GM21360 (cell line): ENCODE measurements around the gene SNX17.
"Not testable (repeated sequence)": the region's sequence is repeated elsewhere in the genome, so short reads cannot be mapped to it uniquely, and the experiment has no call there.

ENCODE experiments used
- ATAC-seq: cut with Tn5 transposase; IDR thresholded peaks from one replicate; pipeline ENCODE4 v1.9.1; 2021; ENCODE audit warnings: mild to moderate bottlenecking, moderate library complexity; ENCODE audit not compliant: unreplicated experiment

The SNX17 gene

GRCh38 chr2:27390822-27391679, 20.6 kb downstream of the SNX17 start:
- no peak for ATAC-seq

DNA sequence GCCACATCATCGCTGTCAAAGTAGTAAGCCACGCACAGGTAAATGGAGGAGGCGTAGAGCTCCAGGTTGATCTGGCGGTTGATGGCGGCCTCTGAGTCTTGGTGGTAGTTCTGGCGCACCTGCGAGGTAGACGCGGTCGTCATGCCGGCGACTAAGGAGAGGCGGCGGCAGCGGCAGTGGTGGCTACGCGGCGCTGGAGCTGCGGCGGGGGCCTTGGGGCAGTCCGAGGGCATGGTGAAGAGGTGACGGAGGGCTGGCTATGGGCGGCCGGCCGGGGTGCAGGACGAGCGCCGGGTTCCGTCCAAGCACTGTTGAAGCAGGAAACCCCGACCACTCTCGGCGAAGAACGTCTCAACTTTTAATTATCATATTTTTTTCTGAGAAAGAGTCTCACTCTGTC, 22.8 kb downstream of the SNX17 start:
- ATAC-seq, result no peak

DNA sequence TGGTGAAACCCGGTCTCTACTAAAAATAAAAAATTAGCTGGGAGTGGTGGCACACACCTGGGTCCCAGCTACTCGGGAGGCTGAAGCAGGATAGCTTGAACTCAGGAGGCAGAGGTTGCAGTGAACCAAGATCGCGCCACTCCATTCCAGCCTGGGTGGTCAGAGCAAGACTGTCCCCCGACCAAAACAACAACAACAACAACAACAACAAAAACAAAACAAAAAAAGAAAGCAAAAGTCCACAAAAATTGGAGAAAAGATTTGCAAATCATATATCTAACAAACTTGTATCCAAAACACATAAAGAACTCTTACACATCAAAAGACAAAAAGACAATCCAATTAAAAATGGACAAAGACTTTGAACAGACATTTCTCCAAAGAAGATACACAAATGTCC, 28.5 kb downstream of the SNX17 start:
- ATAC-seq, result no peak

DNA sequence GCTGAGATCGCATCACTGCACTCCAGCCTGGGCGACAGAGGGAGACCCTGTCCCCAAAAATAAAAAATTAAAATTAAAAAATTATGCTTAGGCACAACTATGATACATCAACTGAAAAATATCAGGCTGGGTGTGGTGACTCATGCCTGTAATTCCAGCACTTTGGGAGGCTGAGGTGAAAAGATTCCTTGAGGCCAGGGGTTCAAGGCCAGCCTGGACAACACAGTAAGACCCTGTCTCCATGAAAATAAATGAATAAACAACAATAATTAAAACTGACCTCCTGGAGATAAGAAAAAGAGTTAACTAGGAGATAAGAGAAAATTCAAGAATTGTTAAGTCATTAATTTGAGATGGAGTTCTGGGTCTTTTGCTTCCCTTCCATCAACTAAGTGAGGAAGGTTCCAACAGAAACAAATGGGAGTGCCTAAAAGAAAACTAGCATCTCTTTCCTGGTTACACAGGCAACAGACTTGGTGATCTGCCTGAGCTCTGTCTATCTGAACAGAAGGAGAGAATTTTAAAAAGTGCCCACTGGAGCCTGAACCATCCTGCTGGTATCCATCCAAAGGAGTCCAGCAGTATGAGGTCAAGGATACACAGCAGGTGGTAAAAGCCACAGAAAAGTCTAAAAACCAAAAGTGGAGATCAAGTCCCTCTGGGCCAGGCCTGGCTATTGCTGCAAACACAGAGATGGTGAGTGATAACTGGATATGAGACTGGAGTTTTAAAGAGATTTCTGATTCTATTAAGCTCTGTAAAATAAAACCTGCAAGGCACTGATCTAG, 30.1 kb downstream of the SNX17 start:
- no peak for ATAC-seq

- no peak for ATAC-seq
These were observed 37.5 kb downstream of the SNX17 start for GRCh38 chr2:27407798-27408491.

DNA sequence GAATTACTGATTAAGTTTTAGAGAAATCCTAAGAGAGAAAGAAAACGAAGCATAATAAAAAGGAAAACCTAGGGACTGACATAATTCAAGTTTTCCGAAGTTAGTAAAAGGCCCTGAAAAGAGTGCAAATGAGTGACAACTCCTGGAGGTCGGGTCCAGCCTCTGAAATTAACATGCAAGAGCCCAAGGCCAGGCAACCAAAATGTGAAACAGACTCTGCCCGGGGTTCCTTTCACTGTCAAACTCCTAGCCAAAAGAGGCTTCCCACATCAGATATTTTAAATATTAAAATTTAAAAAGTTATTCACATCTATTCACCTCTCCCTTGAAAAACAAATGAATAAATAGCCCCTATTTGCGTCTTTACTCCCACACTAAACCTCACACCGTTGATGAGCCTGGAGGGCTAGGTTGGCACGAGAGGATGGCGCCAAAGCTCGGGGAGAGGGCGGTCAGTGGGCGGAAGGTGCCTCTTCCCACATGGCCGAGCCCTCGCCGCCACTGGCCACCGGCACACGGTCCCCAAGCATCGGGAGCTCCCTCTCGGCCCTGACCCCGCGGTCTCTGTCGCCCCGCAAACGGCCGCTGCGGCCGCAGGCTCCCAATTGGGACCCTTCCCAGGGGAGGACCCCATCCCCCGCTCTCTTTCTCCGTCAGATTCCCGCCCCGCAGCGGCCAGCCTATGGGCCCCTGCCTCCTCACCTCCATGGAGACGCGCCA, 38.3 kb downstream of the SNX17 start:
- peak; percentile 23 for ATAC-seq

- peak; percentile 90 for ATAC-seq
These were observed 39.1 kb downstream of the SNX17 start, which contains the start of gene PPM1G for GRCh38 chr2:27409321-27410073. Gene PPM1G (minus strand): TSS chr2:27409591. CDS start chr2:27409422, 169 bp downstream.

DNA sequence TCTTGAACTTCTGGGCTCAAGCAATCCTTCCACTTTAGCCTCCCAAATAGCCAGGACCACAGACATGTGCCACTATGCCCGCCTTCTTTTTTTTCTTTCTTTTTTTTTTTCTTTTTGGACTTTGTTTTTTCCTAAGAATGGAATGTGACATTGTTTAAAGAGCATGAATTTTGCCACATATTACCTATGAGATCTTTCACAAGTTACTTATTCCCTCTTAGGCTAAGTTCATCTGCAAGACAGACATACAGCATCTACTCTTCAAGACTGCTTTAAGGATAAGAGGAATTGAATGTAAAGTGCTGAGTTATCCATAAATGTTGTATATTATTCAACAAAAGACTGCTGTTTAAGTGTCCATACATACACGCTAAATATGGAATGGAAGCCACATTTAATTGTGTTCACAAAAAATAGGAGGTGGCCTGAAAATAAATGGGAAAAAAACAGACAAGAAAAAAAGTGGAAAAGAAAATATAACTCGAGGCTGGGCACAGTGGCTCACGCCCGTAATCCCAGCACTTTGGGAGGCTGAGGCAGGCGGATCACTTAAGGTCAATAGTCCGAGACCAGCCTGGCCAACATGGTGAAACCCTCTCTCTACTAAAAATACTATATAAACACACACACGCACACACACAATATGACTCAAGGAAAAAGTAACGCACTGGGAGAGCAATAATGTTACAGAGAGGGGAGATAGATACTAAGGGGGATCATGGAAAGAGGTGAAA, 42.2 kb downstream of the SNX17 start:
- no peak for ATAC-seq

GRCh38 chr2:27416151-27416550, 45.7 kb downstream of the SNX17 start:
- ATAC-seq, result no peak

DNA sequence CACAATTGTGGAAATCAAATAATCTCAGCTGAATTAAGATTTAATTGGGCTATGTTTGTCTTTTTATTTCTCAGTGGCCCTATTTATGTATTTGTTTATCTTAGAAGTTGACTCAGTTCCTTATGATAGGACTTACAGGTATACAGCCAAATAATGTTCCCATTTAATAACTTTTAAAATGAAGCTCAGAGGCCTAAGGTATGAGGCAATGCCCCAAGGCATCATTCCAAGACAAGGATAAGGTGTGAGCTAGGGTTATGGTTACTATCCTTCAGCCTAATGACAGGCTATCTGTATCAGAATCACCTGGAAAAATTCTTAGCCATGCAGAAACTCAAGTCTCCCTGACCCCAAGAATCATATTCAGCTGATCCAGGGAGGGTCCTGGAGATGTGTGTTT, 50.6 kb downstream of the SNX17 start:
- no peak for ATAC-seq

DNA sequence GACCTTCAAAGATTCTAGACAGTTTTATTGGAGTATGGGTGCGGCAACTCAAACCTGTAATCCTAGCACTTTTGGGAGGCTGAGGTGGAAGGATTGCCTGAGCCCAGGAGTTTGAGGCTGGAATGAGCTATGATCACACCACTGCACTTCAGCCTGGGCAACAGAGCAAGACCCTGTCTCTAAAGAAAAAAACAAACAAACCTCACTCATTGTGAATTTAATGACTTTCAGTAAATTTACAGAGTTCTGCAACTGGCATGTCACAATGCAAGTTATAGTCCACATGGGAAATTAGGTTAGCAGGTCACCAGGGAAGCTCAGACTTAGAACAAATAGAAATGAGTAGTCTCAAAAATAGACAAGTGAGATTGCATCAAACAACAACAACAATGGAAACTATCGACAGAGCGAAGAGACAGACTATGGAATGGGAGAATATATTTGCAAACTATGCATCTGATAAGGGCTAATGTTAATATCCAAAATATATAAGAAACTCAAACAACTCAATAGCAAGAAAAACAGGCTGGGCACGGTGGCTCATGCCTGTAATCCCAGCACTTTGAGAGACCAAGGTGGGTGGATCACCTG, 51.3 kb downstream of the SNX17 start:
- ATAC-seq, result no peak

- no peak for ATAC-seq
These were observed 52.5 kb downstream of the SNX17 start for GRCh38 chr2:27422958-27423357.

GRCh38 chr2:27425039-27425438, 54.6 kb downstream of the SNX17 start:
- ATAC-seq, result not testable (repeated sequence)
